CD4-positive, alpha-beta memory T cell (primary cell): Measurements from ENCODE around the gene MFSD6L. TPM values are rescaled to one million over a fixed set of nuclear protein-coding genes. Genes with fewer than 3 reads are reported as not detected.
A peak's percentile ranks its signal among the peaks of the same experiment; 100 is the strongest.

Source experiments
- CTCF ChIA-PET: fragments of 350-600 bp; sonication (Branson Sonifier 250); formaldehyde crosslinking; loops from one replicate; lab custom pipeline; 2021; ENCODE audit warnings: inconsistent platforms; ENCODE audit not compliant: partially characterized antibody; lab: Charles Lee
- POLR2A ChIA-PET: fragments of 350-600 bp; sonication (Branson Sonifier 250); formaldehyde crosslinking; loops from one replicate; lab custom pipeline; 2021; ENCODE audit not compliant: partially characterized antibody; lab: Charles Lee
- DNase-seq, 5 donors: peaks; one replicate each; pipeline versions ENCODE4 v3.0.0 to v3.0.0-alpha.2; 2020 to 2022; ENCODE audit warnings: mixed read lengths in 1 of 5
- H3K27ac ChIP-seq: one replicate; pipeline ENCODE4 v1.7.0; 2013; ENCODE audit warnings: low read depth, low read length
- H3K27me3 ChIP-seq: 2 replicates; pipeline ENCODE4 v1.7.0; 2013; ENCODE audit warnings: mild to moderate bottlenecking, low read length, moderate library complexity; ENCODE audit not compliant: insufficient read depth
- H3K36me3 ChIP-seq: 2 replicates; pipeline ENCODE4 v1.7.0; 2013; ENCODE audit warnings: mild to moderate bottlenecking, low read length, moderate library complexity; ENCODE audit not compliant: insufficient read depth
- H3K4me1 ChIP-seq: 2 replicates; pipeline ENCODE4 v1.7.0; 2013; ENCODE audit warnings: mild to moderate bottlenecking, low read length, moderate library complexity; ENCODE audit not compliant: insufficient read depth
- H3K4me3 ChIP-seq, 2 donors: one replicate each; pipeline ENCODE4 v1.7.0; 2013; ENCODE audit warnings: low read length in 2 of 2, mild to moderate bottlenecking in 1 of 2
- H3K9me3 ChIP-seq, 2 donors: one replicate each; pipeline ENCODE4 v1.7.0; 2013; ENCODE audit warnings: low read length in 2 of 2, control low read depth in 1 of 2; ENCODE audit not compliant: control insufficient read depth in 1 of 2
- H3K27ac Mint-ChIP-seq, 7 donors: one replicate each; pipeline ENCODE4 v1.8.0; 2020 to 2021; ENCODE audit warnings: mixed read lengths in 7 of 7, mild to moderate bottlenecking in 6 of 7, inconsistent platforms in 3 of 7, moderate library complexity in 3 of 7
- H3K27me3 Mint-ChIP-seq, 2 donors: one replicate each; pipeline ENCODE4 v1.8.0; 2020 to 2021; ENCODE audit warnings: mixed read lengths in 2 of 2
- H3K36me3 Mint-ChIP-seq, 2 donors: one replicate each; pipeline ENCODE4 v1.8.0; 2020 to 2021; ENCODE audit warnings: mixed read lengths in 2 of 2, inconsistent platforms in 1 of 2, mild to moderate bottlenecking in 1 of 2
- H3K4me1 Mint-ChIP-seq, 4 donors: one replicate each; pipeline ENCODE4 v1.8.0; 2020 to 2021; ENCODE audit warnings: mixed read lengths in 4 of 4, mild to moderate bottlenecking in 1 of 4
- H3K4me3 Mint-ChIP-seq, 8 donors: one replicate each; pipeline ENCODE4 v1.8.0; 2020 to 2021; ENCODE audit warnings: mixed read lengths in 8 of 8, mild to moderate bottlenecking in 7 of 8, moderate library complexity in 6 of 8, inconsistent platforms in 3 of 8
- H3K9me3 Mint-ChIP-seq, 8 donors: one replicate each; pipeline ENCODE4 v1.8.0; 2020 to 2021; ENCODE audit warnings: mixed read lengths in 8 of 8, mild to moderate bottlenecking in 5 of 8, inconsistent platforms in 3 of 8, moderate library complexity in 1 of 8
- intact Hi-C: fragments of 100-400 bp; cut with micrococcal nuclease; formaldehyde crosslinking; loops from one replicate; pipeline ENCODE4 v1.15.1; 2023
- polyA plus RNA-seq, 2 donors: library from polyadenylated mRNA; unstranded; fragments of 300-500 nt; fragmentation: Illumina TruSeq; gene quantifications; one replicate each; pipeline ENCODE4 v1.2.3, GENCODE V29; 2021
- total RNA-seq, 2 experiments: library from RNA; stranded (reverse); gene quantifications; one replicate each; pipeline ENCODE4 v1.2.3, GENCODE V29; 2021

MFSD6L gene
- total and polyA plus RNA-seq, 4 experiments from 2014 or later: 0.14 TPM; not detected in 3

DNA sequence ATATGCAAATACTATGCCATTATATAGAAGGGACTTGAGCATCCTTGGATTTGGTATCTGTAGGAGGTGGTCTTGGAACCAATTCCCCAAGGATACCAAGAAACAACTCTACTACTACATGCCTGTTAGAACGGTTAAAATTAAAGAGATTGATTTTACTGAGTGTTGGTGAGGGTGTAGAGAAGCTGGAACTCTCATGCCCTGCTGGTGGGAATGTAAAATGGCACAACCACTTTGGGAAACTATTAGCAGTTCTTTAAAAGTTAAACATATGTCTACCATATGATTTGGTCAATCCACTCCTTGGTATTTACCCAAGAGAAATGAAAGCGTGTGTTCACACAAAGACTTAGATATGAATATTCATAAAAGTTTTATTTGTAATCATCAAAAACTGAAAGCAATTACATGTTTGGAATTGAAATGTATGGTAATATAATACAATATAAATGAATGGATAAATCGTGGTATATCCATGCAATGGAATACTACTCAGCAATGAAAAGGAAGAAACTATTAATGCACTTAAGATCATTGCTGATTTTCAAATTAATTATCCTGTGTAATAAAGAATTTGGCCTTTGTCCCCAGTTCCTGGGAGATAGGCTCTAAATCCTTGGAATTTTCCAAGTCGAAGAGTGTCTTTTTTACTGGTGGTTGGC is 7.8 kb downstream of the MFSD6L start:
- no peaks in the 10 kb centered on the region for H3K27me3 ChIP-seq
- Mint-ChIP-seq H3K4me1 (no peaks in the 10 kb centered on the region), H3K36me3 (no peaks in the 10 kb centered on the region), H3K4me3 (no peak overlapping the region), H3K27ac (no peak overlapping the region), H3K9me3 (peaks cover 0 to 10% (median 5%) of the 10 kb centered on the region in 8 donors), H3K27me3 (peaks cover 2 to 6% of the 10 kb centered on the region in 2 donors)
- H3K4me3 ChIP-seq: no peak overlapping the region
- ChIA-PET CTCF (no interaction called here), POLR2A (no interaction called here)
- H3K9me3 ChIP-seq: no peaks in the 10 kb centered on the region
- intact Hi-C loops: no loop called here
- DNase-seq: no peak
- H3K4me1 ChIP-seq: no peaks in the 10 kb centered on the region
- H3K27ac ChIP-seq: no peak overlapping the region
- H3K36me3 ChIP-seq: no peaks in the 10 kb centered on the region

DNA sequence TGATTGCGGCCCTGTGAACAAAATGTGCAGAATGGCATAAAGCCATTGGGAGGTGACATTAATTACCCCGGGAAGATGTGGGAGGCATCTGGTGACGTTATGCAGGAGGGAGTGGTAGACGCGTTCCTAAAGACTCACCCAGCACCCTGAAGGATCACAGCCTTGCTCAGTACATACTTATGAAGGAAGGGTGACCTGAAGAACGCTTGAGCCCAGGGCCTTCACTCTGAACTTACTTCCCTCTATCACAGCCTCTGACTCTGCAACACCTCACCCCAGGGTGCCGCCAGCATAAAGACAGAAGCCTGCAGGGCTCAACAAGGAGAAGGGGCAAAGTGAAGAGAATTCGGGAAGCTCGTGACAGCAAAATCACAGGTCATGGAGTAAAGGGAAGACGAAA is 9.4 kb downstream of the MFSD6L start:
- intact Hi-C loops: no loop called here
- peaks cover 0 to 10% (median 5%) of the 10 kb centered on the region in 8 donors for H3K9me3 Mint-ChIP-seq
- no peak for DNase-seq
- no peak overlapping the region for H3K4me3 Mint-ChIP-seq
- H3K4me1 Mint-ChIP-seq: peaks cover 0 to 4% (median 3%) of the 10 kb centered on the region in 4 donors
- ChIA-PET POLR2A (no interaction called here), CTCF (interaction anchor here (1.1 to 2.0 kb wide), 2 partner anchors 106 to 208 kb away, joined by 3 to 9 read pairs; no protein-coding TSS in a partner anchor)
- H3K4me3 ChIP-seq: no peak overlapping the region
- H3K36me3 Mint-ChIP-seq: no peaks in the 10 kb centered on the region
- no peaks in the 10 kb centered on the region for H3K27me3 ChIP-seq
- H3K9me3 ChIP-seq: no peaks in the 10 kb centered on the region
- peaks cover 5% of the 10 kb centered on the region for H3K4me1 ChIP-seq
- H3K27me3 Mint-ChIP-seq: peaks cover 2 to 3% of the 10 kb centered on the region in 2 donors
- no peak overlapping the region for H3K27ac ChIP-seq
- no peak overlapping the region for H3K27ac Mint-ChIP-seq
- no peaks in the 10 kb centered on the region for H3K36me3 ChIP-seq

DNA sequence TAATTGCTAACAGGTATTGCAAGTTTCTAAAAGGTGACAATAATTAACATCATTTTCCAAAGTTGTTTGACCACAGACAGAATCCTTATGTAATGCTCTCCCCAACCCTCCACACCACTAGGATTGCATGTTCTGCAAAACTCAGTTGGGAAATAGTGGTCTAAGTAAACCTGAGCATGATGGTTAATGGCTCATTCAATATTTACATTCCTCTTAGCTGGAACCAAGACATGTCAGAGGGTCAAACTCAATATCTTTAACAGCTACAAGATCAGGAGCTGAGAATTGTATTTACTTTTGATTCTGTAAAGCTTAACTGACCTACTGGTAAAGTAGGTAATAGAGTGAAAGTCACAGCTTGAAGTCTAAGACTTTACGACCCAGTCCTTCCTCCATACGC is 10.2 kb downstream of the MFSD6L start:
- H3K27me3 Mint-ChIP-seq: peaks cover 2 to 3% of the 10 kb centered on the region in 2 donors
- Histone ChIP-seq H3K4me1 (peaks cover 5% of the 10 kb centered on the region), H3K4me3 (no peak overlapping the region), H3K36me3 (no peaks in the 10 kb centered on the region), H3K27me3 (no peaks in the 10 kb centered on the region), H3K9me3 (no peaks in the 10 kb centered on the region), H3K27ac (no peak overlapping the region)
- peaks cover 1 to 4% (median 3%) of the 10 kb centered on the region in 4 donors for H3K4me1 Mint-ChIP-seq
- intact Hi-C loops: no loop called here
- H3K36me3 Mint-ChIP-seq: no peaks in the 10 kb centered on the region
- ChIA-PET CTCF (interaction anchor here (1.1 to 2.0 kb wide), 2 partner anchors 107 to 209 kb away, joined by 3 to 9 read pairs; no protein-coding TSS in a partner anchor), POLR2A (no interaction called here)
- H3K27ac Mint-ChIP-seq: no peak overlapping the region
- peaks cover 0 to 10% (median 5%) of the 10 kb centered on the region in 8 donors for H3K9me3 Mint-ChIP-seq
- no peak for DNase-seq
- H3K4me3 Mint-ChIP-seq: no peak overlapping the region

DNA sequence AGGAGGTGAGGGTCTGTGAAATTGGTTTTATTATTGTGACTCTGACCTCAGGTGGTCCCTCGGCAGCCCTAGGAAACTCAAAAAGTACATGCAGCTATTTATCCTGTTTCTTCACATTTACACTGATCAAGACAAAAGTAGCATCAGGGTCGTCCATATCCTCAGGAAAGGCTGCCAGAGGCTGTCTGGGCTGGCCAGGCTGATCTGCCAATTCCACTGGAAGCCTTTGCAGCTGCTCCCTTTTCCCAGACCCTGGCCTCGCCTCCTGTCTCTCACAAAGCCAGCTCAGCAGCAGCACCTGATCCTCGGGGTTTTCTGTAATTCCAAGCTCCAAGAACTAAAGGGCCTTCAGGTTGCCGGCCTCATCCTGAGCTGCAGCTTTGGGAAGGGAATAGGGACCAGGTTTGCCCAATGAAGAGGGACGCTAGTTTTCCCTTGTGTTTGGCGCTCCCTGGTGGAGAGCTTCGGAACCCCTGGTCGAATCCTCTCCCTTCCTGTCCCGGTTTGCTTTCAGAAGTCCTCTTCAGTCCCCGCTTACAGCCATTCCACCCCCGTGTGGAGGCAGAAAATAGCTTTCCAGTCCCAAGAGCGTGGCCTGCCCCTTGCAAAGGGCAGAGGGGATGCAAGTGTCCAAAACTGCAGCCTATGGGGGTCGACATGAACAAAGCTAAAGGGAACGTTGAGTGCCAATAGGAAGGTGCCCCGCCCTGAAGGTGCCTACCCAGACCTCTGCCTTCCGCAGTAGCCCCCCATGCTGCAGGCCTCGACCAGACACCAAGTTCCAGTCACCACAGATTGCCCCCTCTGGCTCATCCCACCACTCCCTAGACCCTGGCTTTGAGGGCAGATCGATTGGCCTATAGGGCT is 13.4 kb downstream of the MFSD6L start:
- POLR2A ChIA-PET: no interaction called here
- peak; percentile 31 to 50 (median 39) for DNase-seq
- no peak overlapping the region for H3K4me3 ChIP-seq
- H3K4me1 ChIP-seq: peaks cover 5% of the 10 kb centered on the region
- Mint-ChIP-seq H3K4me3 (no peak overlapping the region), H3K27me3 (peaks cover 2 to 3% of the 10 kb centered on the region in 2 donors), H3K27ac (peak overlapping the region in 1 of 7 donors; percentile 15), H3K4me1 (peaks cover 1 to 4% (median 3%) of the 10 kb centered on the region in 4 donors), H3K36me3 (no peaks in the 10 kb centered on the region), H3K9me3 (no peaks in the 10 kb centered on the region)
- H3K36me3 ChIP-seq: no peaks in the 10 kb centered on the region
- no peaks in the 10 kb centered on the region for H3K9me3 ChIP-seq
- H3K27me3 ChIP-seq: no peaks in the 10 kb centered on the region
- H3K27ac ChIP-seq: no peak overlapping the region
- intact Hi-C loops: loop anchor here (2.0 kb wide), 2 partner anchors 213 to 375 kb away; no protein-coding TSS in a partner anchor
- CTCF ChIA-PET: interaction anchor here (0.7 to 3.0 kb wide), 30 partner anchors 9 to 726 kb away, joined by 3 to 24 read pairs (median 4); no protein-coding TSS in a partner anchor

DNA sequence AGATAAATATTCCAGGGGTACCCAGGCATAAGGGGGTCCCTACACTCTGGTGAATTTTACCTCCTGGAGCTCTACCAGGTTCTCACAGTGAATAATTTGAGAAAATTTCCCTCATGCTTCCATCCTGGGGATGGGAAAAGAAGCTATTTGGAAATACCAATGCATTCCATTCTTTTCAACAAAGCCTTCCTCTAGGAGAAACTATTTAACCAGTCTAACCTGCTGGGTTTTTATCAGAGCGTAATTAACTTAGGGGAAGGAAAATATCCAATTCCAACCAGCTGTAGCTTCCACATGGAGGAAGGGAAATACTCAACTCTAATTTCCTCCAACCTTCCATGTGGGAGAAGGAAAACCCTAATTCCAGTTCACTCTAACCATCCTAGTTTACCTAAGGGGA is 17.0 kb downstream of the MFSD6L start:
- ChIA-PET POLR2A (no interaction called here), CTCF (interaction anchor here (1.3 kb wide), 1 partner anchor 36 kb away, joined by 5 read pairs; no protein-coding TSS in a partner anchor)
- Histone ChIP-seq H3K4me3 (no peak overlapping the region), H3K36me3 (no peaks in the 10 kb centered on the region), H3K4me1 (peaks cover 5% of the 10 kb centered on the region), H3K9me3 (no peaks in the 10 kb centered on the region), H3K27ac (no peak overlapping the region), H3K27me3 (no peaks in the 10 kb centered on the region)
- H3K4me3 Mint-ChIP-seq: no peak overlapping the region
- intact Hi-C loops: no loop called here
- no peak overlapping the region for H3K27ac Mint-ChIP-seq
- no peak for DNase-seq
- peaks cover 0 to 4% (median 0%) of the 10 kb centered on the region in 8 donors for H3K9me3 Mint-ChIP-seq
- H3K36me3 Mint-ChIP-seq: no peaks in the 10 kb centered on the region
- H3K27me3 Mint-ChIP-seq: peaks cover 0 to 3% of the 10 kb centered on the region in 2 donors
- peaks cover 1 to 4% (median 3%) of the 10 kb centered on the region in 4 donors for H3K4me1 Mint-ChIP-seq

DNA sequence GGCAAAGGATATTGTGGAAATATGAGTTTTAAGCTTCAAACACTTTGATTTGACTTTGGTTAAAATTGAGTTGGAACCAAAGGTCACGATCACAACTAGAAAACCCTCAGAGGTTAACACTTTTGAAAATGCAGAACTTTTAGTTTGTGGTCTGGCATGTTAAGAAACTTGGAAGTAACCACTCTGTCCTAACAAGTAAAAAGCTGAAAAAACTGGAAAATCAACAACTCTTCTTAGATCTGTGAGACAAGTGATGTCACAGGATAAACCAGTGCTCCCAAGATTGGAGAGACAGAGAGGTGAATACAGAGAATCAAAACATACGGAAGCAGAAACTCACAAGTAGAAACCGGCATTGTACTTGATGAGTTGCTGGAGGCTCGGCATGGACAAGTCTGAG is 17.4 kb downstream of the MFSD6L start:
- no peak for DNase-seq
- Mint-ChIP-seq H3K27me3 (peaks cover 0 to 4% of the 10 kb centered on the region in 2 donors), H3K4me1 (peaks cover 1 to 4% (median 3%) of the 10 kb centered on the region in 4 donors), H3K36me3 (no peaks in the 10 kb centered on the region), H3K9me3 (peaks cover 0 to 5% (median 0%) of the 10 kb centered on the region in 8 donors), H3K4me3 (no peak overlapping the region), H3K27ac (peak overlapping the region in 1 of 7 donors; percentile 74)
- ChIA-PET POLR2A (no interaction called here), CTCF (interaction anchor here (1.3 kb wide), 1 partner anchor 36 kb away, joined by 5 read pairs; no protein-coding TSS in a partner anchor)
- H3K27ac ChIP-seq: no peak overlapping the region
- intact Hi-C loops: no loop called here
- no peaks in the 10 kb centered on the region for H3K9me3 ChIP-seq
- H3K36me3 ChIP-seq: no peaks in the 10 kb centered on the region
- no peak overlapping the region for H3K4me3 ChIP-seq
- H3K27me3 ChIP-seq: no peaks in the 10 kb centered on the region
- peaks cover 5% of the 10 kb centered on the region for H3K4me1 ChIP-seq

DNA sequence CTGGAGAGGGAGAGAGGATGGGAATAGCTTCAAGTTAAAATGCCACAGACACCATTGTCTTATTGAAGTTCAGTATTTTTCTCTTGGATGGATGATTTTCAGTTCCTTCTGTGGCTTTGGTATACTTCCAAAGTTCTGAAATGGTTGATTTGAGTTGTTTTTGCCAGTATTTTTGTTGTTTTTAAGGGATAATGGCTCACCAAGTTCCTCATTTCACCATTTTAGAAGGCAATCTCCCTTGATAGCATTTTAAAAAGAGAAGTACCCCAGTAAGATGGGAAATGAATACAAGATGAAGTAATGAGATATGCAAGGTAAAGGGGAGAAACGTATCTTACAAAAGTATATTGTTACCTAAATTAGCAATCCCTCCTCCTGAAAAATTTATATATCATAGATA is 22.3 kb downstream of the MFSD6L start:
- Histone ChIP-seq H3K9me3 (no peaks in the 10 kb centered on the region), H3K36me3 (no peaks in the 10 kb centered on the region), H3K4me3 (no peak overlapping the region), H3K4me1 (no peaks in the 10 kb centered on the region), H3K27ac (no peak overlapping the region), H3K27me3 (no peaks in the 10 kb centered on the region)
- CTCF ChIA-PET: interaction anchor here (1.3 to 2.6 kb wide), 3 partner anchors 9 to 716 kb away, joined by 3 to 24 read pairs (median 4); no protein-coding TSS in a partner anchor
- H3K36me3 Mint-ChIP-seq: no peaks in the 10 kb centered on the region
- intact Hi-C loops: no loop called here
- DNase-seq: no peak
- H3K9me3 Mint-ChIP-seq: peaks cover 0 to 25% (median 11%) of the 10 kb centered on the region in 8 donors
- no peak overlapping the region for H3K4me3 Mint-ChIP-seq
- H3K27me3 Mint-ChIP-seq: peaks cover 16 to 17% of the 10 kb centered on the region in 2 donors
- POLR2A ChIA-PET: no interaction called here
- H3K27ac Mint-ChIP-seq: no peak overlapping the region
- H3K4me1 Mint-ChIP-seq: no peaks in the 10 kb centered on the region
